Liver (tissue), 3 donors: ENCODE measurements around the gene SCYGR8.

ENCODE experiments used
- ATF3 ChIP-seq: IDR thresholded peaks from 2 replicates; pipeline ENCODE4 v1.6.1; 2016; ENCODE audit warnings: antibody characterized with exemption
- CTCF ChIP-seq: fragments of 150-350 bp; IDR thresholded peaks from 2 replicates; pipeline ENCODE4 v1.5.1; 2017; ENCODE audit warnings: improper control_type of control experiment, low read depth, low read length; ENCODE audit not compliant: missing input control
- FOXA1 ChIP-seq: IDR thresholded peaks from 2 replicates; pipeline ENCODE4 v1.6.1; 2016; ENCODE audit warnings: antibody characterized with exemption
- GABPA ChIP-seq, 2 donors: IDR thresholded peaks in 1 of 2; conservative IDR thresholded peaks in 1 of 2; 2 replicates each; pipeline ENCODE4 v1.6.1; 2016; ENCODE audit warnings: antibody characterized with exemption in 2 of 2, mild to moderate bottlenecking in 1 of 2, moderate library complexity in 1 of 2
- HNF4A ChIP-seq, 2 donors: conservative IDR thresholded peaks; 2 replicates each; pipeline ENCODE4 v1.6.1; 2016; ENCODE audit warnings: antibody characterized with exemption in 2 of 2, mild to moderate bottlenecking in 2 of 2
- MAX ChIP-seq: IDR thresholded peaks from 2 replicates; pipeline ENCODE4 v1.6.1; 2016; ENCODE audit warnings: antibody characterized with exemption
- RAD21 ChIP-seq, 2 donors: IDR thresholded peaks; 2 replicates each; pipeline ENCODE4 v1.6.1; 2016; ENCODE audit warnings: antibody characterized with exemption in 2 of 2, mild to moderate bottlenecking in 2 of 2
- REST ChIP-seq: IDR thresholded peaks from 2 replicates; pipeline ENCODE4 v1.6.1; 2016; ENCODE audit warnings: antibody characterized with exemption, mild to moderate bottlenecking
- RXRA ChIP-seq, 2 donors: IDR thresholded peaks; 2 replicates each; pipeline ENCODE4 v1.6.1; 2017 to 2018; ENCODE audit warnings: antibody characterized with exemption in 2 of 2, mild to moderate bottlenecking in 1 of 2
- TAF1 ChIP-seq: conservative IDR thresholded peaks from 2 replicates; pipeline ENCODE4 v1.6.1; 2016; ENCODE audit warnings: antibody characterized with exemption, mild to moderate bottlenecking
- YY1 ChIP-seq: IDR thresholded peaks from 2 replicates; pipeline ENCODE4 v1.6.1; 2016; ENCODE audit warnings: antibody characterized with exemption, mild to moderate bottlenecking
- donor health status: healthy.
- donor health status: healthy.

GRCh38 chr2:227781841-227782240 is 36.1 kb downstream of the SCYGR8 start:
- TF ChIP-seq GABPA (IDR thresholded peaks at IDR 0.05 in 1 of 2, conservative IDR thresholded peaks at IDR 0.05 in 1 of 2), result no peak
- no peak for TF ChIP-seq CTCF
- no peak for TF ChIP-seq TAF1
- TF ChIP-seq MAX, result no peak
- no peak for TF ChIP-seq ATF3
- TF ChIP-seq HNF4A (conservative IDR thresholded peaks at IDR 0.05), result no peak
- TF ChIP-seq RXRA (IDR thresholded peaks at IDR 0.05), result no peak
- no peak for TF ChIP-seq YY1
- no peak for TF ChIP-seq RAD21 (IDR thresholded peaks at IDR 0.05)
- TF ChIP-seq REST, result no peak
- TF ChIP-seq FOXA1, result no peak
